Astrocyte of the cerebellum (primary cell): Measurements from ENCODE around the gene CRYL1.

ENCODE experiments used
- DNase-seq: peaks from one replicate; pipeline ENCODE4 v3.0.0-alpha.2; 2011; ENCODE audit warnings: low read depth
- H3K4me3 ChIP-seq: 2 replicates; pipeline ENCODE4 v1.5.1; 2011; ENCODE audit warnings: mild to moderate bottlenecking, low read depth, low read length, moderate library complexity
- in situ Hi-C: cut with HindIII; loops from 2 replicates; pipeline ENCODE4 v1.10.0; 2017; ENCODE audit warnings: low sequenced_read_pairs
- TF ChIP-seq, protein P1 (sequence below): IDR thresholded peaks from 2 replicates; pipeline ENCODE4 v1.5.1; 2012; ENCODE audit warnings: low read length, low read depth, moderate library complexity, mild to moderate bottlenecking; ENCODE audit errors: missing control alignments

CRYL1 gene

DNA sequence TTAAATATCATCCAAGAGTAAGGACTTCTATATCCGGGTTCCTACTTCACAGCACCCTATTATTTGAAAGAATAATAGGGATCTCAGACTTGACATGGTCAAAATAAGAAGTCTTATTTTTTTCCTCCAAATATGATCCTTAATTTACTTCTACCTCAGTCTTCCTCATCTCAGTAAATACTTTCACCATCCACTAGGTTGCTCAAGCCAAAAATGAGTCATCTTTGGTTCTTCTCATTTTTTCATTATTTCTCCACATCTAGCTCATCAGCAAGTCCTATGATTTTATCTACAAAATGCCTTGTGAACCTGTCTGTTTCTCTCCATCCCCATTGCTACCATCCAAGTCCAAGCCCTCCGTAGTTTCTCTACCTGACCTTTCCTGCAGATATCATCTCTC is 171.7 kb downstream of the CRYL1 start:
- no peak overlapping the region for H3K4me3 ChIP-seq
- DNase-seq, result no peak
- in situ Hi-C loops, result no loop called here
- TF ChIP-seq, protein P1, sequence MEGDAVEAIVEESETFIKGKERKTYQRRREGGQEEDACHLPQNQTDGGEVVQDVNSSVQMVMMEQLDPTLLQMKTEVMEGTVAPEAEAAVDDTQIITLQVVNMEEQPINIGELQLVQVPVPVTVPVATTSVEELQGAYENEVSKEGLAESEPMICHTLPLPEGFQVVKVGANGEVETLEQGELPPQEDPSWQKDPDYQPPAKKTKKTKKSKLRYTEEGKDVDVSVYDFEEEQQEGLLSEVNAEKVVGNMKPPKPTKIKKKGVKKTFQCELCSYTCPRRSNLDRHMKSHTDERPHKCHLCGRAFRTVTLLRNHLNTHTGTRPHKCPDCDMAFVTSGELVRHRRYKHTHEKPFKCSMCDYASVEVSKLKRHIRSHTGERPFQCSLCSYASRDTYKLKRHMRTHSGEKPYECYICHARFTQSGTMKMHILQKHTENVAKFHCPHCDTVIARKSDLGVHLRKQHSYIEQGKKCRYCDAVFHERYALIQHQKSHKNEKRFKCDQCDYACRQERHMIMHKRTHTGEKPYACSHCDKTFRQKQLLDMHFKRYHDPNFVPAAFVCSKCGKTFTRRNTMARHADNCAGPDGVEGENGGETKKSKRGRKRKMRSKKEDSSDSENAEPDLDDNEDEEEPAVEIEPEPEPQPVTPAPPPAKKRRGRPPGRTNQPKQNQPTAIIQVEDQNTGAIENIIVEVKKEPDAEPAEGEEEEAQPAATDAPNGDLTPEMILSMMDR, result peak; percentile 10
